ENCODE results near the gene DMD.
"Not testable (repeated sequence)": the region's sequence is repeated elsewhere in the genome, so short reads cannot be mapped to it uniquely, and the experiment has no call there.

The DMD gene

GRCh38 chrX:32545101-32545500, 666.2 kb downstream of the DMD start:
- H3K4me3 ChIP-seq (ENCODE audit: low read depth, low read length): no peak overlapping the region
- TF ChIP-seq, protein P1, sequence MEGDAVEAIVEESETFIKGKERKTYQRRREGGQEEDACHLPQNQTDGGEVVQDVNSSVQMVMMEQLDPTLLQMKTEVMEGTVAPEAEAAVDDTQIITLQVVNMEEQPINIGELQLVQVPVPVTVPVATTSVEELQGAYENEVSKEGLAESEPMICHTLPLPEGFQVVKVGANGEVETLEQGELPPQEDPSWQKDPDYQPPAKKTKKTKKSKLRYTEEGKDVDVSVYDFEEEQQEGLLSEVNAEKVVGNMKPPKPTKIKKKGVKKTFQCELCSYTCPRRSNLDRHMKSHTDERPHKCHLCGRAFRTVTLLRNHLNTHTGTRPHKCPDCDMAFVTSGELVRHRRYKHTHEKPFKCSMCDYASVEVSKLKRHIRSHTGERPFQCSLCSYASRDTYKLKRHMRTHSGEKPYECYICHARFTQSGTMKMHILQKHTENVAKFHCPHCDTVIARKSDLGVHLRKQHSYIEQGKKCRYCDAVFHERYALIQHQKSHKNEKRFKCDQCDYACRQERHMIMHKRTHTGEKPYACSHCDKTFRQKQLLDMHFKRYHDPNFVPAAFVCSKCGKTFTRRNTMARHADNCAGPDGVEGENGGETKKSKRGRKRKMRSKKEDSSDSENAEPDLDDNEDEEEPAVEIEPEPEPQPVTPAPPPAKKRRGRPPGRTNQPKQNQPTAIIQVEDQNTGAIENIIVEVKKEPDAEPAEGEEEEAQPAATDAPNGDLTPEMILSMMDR (IDR thresholded peaks at IDR 0.05; ENCODE audit: borderline replicate concordance, insufficient read depth, low read depth, low read length): no peak

GRCh38 chrX:32538554-32538953, 672.8 kb downstream of the DMD start:
- TF ChIP-seq, protein P1 (IDR thresholded peaks at IDR 0.05; ENCODE audit: borderline replicate concordance, insufficient read depth, low read depth, low read length): no peak
- no peak overlapping the region for H3K4me3 ChIP-seq (ENCODE audit: low read depth, low read length)

DNA sequence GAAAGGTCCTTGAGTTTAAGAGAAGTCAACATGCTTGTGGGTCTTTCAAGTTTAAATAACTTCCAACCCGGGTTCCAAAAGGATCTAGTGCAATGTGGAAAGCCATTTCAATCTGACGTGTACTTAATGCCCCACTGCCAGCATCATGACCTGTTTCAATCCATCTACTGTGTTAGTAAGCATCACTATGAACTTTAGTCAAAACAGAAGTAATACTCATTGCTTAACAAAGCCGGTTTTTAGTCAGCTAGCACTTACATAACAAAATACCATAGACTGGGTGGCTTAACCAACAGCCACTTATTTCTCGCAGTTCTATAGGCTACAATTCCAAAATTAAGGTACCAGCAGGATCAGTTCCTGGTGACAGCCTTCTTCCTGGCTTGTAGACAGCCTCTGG, 677.5 kb downstream of the DMD start:
- H3K4me3 ChIP-seq (ENCODE audit: low read depth, low read length): no peak overlapping the region
- TF ChIP-seq, protein P1 (IDR thresholded peaks at IDR 0.05; ENCODE audit: borderline replicate concordance, insufficient read depth, low read depth, low read length): no peak

GRCh38 chrX:32532262-32532661, 679.1 kb downstream of the DMD start:
- TF ChIP-seq, protein P1 (IDR thresholded peaks at IDR 0.05; ENCODE audit: borderline replicate concordance, insufficient read depth, low read depth, low read length): no peak
- H3K4me3 ChIP-seq (ENCODE audit: low read depth, low read length): no peak overlapping the region

- H3K4me3 ChIP-seq (ENCODE audit: low read depth, low read length): no peak overlapping the region
- TF ChIP-seq, protein P1 (IDR thresholded peaks at IDR 0.05; ENCODE audit: borderline replicate concordance, insufficient read depth, low read depth, low read length): peak; percentile 41; the same call in 1 of the 2 replicates
Observed at GRCh38 chrX:32530802-32531403, 680.4 kb downstream of the DMD start.

DNA sequence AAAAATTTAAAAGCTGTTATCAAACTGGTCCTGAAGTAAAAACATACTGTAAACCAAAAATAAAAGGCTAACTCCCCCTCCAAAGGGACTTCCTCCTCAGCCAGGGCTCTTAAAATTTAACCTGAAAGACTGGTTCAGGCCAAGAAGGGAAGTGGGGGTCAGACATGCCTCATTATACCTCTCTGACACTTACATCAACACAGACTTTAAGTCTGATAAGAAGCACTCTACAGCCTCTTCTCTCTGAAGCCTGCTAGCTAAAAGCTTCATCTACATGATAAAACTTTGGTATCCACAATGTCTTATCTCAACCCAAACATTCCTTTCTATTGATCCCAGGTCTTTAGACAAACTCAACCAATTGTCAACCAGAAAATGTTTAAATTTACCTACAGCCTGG, 682.9 kb downstream of the DMD start:
- not testable (repeated sequence) for H3K4me3 ChIP-seq (ENCODE audit: low read depth, low read length)

GRCh38 chrX:32525234-32525633, 686.1 kb downstream of the DMD start:
- TF ChIP-seq, protein P1 (IDR thresholded peaks at IDR 0.05; ENCODE audit: borderline replicate concordance, insufficient read depth, low read depth, low read length): no peak
- no peak overlapping the region for H3K4me3 ChIP-seq (ENCODE audit: low read depth, low read length)

GRCh38 chrX:32524385-32524784, 687.0 kb downstream of the DMD start:
- TF ChIP-seq, protein P1 (IDR thresholded peaks at IDR 0.05; ENCODE audit: borderline replicate concordance, insufficient read depth, low read depth, low read length): no peak
- H3K4me3 ChIP-seq (ENCODE audit: low read depth, low read length): no peak overlapping the region
